ENCODE results near the gene OR2A25.

OR2A25 gene

GRCh38 chr7:144085978-144086377, 16.4 kb downstream of the OR2A25 start, which contains the start of gene OR2A12:
Gene OR2A12 (plus strand): TSS chr7:144086278. CDS start chr7:144095108, 8,830 bp downstream.
- no peak for DNase-seq

- DNase-seq = no peak
Observed at GRCh38 chr7:144086730-144087129, 17.1 kb downstream of the OR2A25 start.

- DNase-seq = no peak
Observed at GRCh38 chr7:144087230-144087629, 17.6 kb downstream of the OR2A25 start.

- DNase-seq = no peak
Observed at GRCh38 chr7:144090667-144091066, 21.1 kb downstream of the OR2A25 start.

- DNase-seq = no peak
Observed at GRCh38 chr7:144098776-144099175, 29.2 kb downstream of the OR2A25 start.

- DNase-seq = no peak
Observed at GRCh38 chr7:144100607-144101006, 31.0 kb downstream of the OR2A25 start.

GRCh38 chr7:144102041-144102440, 32.4 kb downstream of the OR2A25 start:
- no peak for DNase-seq

GRCh38 chr7:144105211-144105610, 35.6 kb downstream of the OR2A25 start:
- no peak for DNase-seq

GRCh38 chr7:144109283-144109682, 39.7 kb downstream of the OR2A25 start, which contains the start of gene OR2A2:
Gene OR2A2 (plus strand): TSS chr7:144109583. CDS start chr7:144109583, 0 bp downstream.
- no peak for DNase-seq

- DNase-seq = no peak
Observed at GRCh38 chr7:144110272-144110671, 40.7 kb downstream of the OR2A25 start.

- no peak for DNase-seq
Observed at GRCh38 chr7:144113651-144114050, 44.0 kb downstream of the OR2A25 start.

GRCh38 chr7:144118341-144118740, 48.7 kb downstream of the OR2A25 start:
- no peak for DNase-seq

GRCh38 chr7:144122876-144123275, 53.3 kb downstream of the OR2A25 start, which contains the start of gene OR2A14:
Gene OR2A14 (plus strand): TSS chr7:144123176. CDS start chr7:144129113, 5,937 bp downstream.
- DNase-seq = no peak
